DOHH2 (cell line): Measurements from ENCODE around the gene AGBL1.

ENCODE experiments used
- H3F3A ChIP-seq: fragments of 200-600 bp; sonication (generic), shearing (Covaris generic); 2 replicates; pipeline ENCODE4 v1.6.0; 2016; ENCODE audit warnings: antibody characterized with exemption, mild to moderate bottlenecking; ENCODE audit not compliant: control insufficient read depth, insufficient read depth
- H3K27ac ChIP-seq: fragments of 200-600 bp; sonication (generic); 2 replicates; pipeline ENCODE4 v1.5.1; 2014; ENCODE audit warnings: low read depth, mild to moderate bottlenecking, low read length, moderate library complexity
- H3K27me3 ChIP-seq: fragments of 200-600 bp; sonication (generic); 2 replicates; pipeline ENCODE4 v1.6.1; 2014; ENCODE audit warnings: mild to moderate bottlenecking, low read length, mixed read lengths; ENCODE audit not compliant: control insufficient read depth
- H3K36me3 ChIP-seq: fragments of 200-600 bp; sonication (generic); 2 replicates; pipeline ENCODE4 v1.6.1; 2014; ENCODE audit warnings: mild to moderate bottlenecking, low read length, moderate library complexity, mixed read lengths; ENCODE audit not compliant: control insufficient read depth
- H3K4me1 ChIP-seq: fragments of 200-600 bp; sonication (generic); 2 replicates; pipeline ENCODE4 v1.6.1; 2014; ENCODE audit warnings: mild to moderate bottlenecking, low read length, mixed read lengths; ENCODE audit not compliant: control insufficient read depth
- H3K4me2 ChIP-seq: fragments of 200-600 bp; sonication (generic); 2 replicates; pipeline ENCODE4 v1.6.0; 2014; ENCODE audit warnings: mild to moderate bottlenecking, low read length, moderate library complexity
- H3K4me3 ChIP-seq: fragments of 200-600 bp; sonication (generic); 2 replicates; pipeline ENCODE4 v1.5.1; 2014; ENCODE audit warnings: mild to moderate bottlenecking, low read length, mixed read lengths
- H3K79me2 ChIP-seq: fragments of 200-600 bp; sonication (generic); 2 replicates; pipeline ENCODE4 v1.6.1; 2014; ENCODE audit warnings: mild to moderate bottlenecking, low read length, mixed read lengths; ENCODE audit not compliant: control insufficient read depth
- H3K9me2 ChIP-seq: fragments of 200-600 bp; sonication (generic); replicated peaks from 2 replicates; pipeline ENCODE4 v1.6.1; 2014; ENCODE audit warnings: mild to moderate bottlenecking, low read length, mixed read lengths; ENCODE audit not compliant: control insufficient read depth
- H3K9me3 ChIP-seq: fragments of 200-600 bp; sonication (generic); 2 replicates; pipeline ENCODE4 v1.6.1; 2014; ENCODE audit warnings: antibody characterized with exemption, low read length, mixed read lengths; ENCODE audit not compliant: control insufficient read depth, insufficient read depth
- H4K20me1 ChIP-seq: fragments of 200-600 bp; sonication (generic); 2 replicates; pipeline ENCODE4 v1.6.0; 2014; ENCODE audit warnings: low read depth, mild to moderate bottlenecking, antibody characterized with exemption, low read length, moderate library complexity; ENCODE audit not compliant: control insufficient read depth, insufficient read depth
- CTCF ChIP-seq: fragments of 200-600 bp; sonication (generic); IDR thresholded peaks from one replicate; pipeline ENCODE4 v1.5.1; 2014; ENCODE audit warnings: antibody characterized with exemption, mild to moderate bottlenecking, low read depth, low read length; ENCODE audit not compliant: poor library complexity, severe bottlenecking
- EZH2phosphoT487 ChIP-seq: fragments of 200-600 bp; sonication (generic); IDR thresholded peaks from 2 replicates; pipeline ENCODE4 v1.6.1; 2017; ENCODE audit warnings: borderline replicate concordance, mild to moderate bottlenecking, antibody characterized with exemption, low read length, moderate library complexity, mixed read lengths

Gene AGBL1

GRCh38 chr15:86611417-86612040, 531.9 kb downstream of the AGBL1 start:
- no peak overlapping the region for H3K4me2 ChIP-seq
- no peaks in the 10 kb centered on the region for H3F3A ChIP-seq
- H3K27ac ChIP-seq = no peak overlapping the region
- no peaks in the 10 kb centered on the region for H3K9me2 ChIP-seq
- no peaks in the 10 kb centered on the region for H3K79me2 ChIP-seq
- no peaks in the 10 kb centered on the region for H3K36me3 ChIP-seq
- no peak overlapping the region for H3K4me3 ChIP-seq
- H3K27me3 ChIP-seq = no peaks in the 10 kb centered on the region
- no peaks in the 10 kb centered on the region for H3K4me1 ChIP-seq
- no peaks in the 10 kb centered on the region for H3K9me3 ChIP-seq
- no peak for TF ChIP-seq EZH2phosphoT487
- TF ChIP-seq CTCF = no peak
- H4K20me1 ChIP-seq = no peaks in the 10 kb centered on the region

GRCh38 chr15:86615411-86615810, 535.7 kb downstream of the AGBL1 start:
- Histone ChIP-seq H3K9me3 (no peaks in the 10 kb centered on the region), H3K79me2 (no peaks in the 10 kb centered on the region), H3K27ac (no peak overlapping the region), H3K27me3 (no peaks in the 10 kb centered on the region; the same call in 1 of the 2 replicates), H3K4me2 (no peak overlapping the region), H3K36me3 (no peaks in the 10 kb centered on the region), H3K4me3 (no peak overlapping the region), H3K4me1 (no peaks in the 10 kb centered on the region), H4K20me1 (no peaks in the 10 kb centered on the region), H3K9me2 (no peaks in the 10 kb centered on the region), H3F3A (no peaks in the 10 kb centered on the region)
- TF ChIP-seq EZH2phosphoT487 (no peak), CTCF (no peak)

- Histone ChIP-seq H3K27ac (no peak overlapping the region), H3F3A (no peaks in the 10 kb centered on the region), H3K27me3 (no peaks in the 10 kb centered on the region; the same call in 1 of the 2 replicates), H3K79me2 (no peaks in the 10 kb centered on the region), H3K9me2 (no peaks in the 10 kb centered on the region), H3K4me1 (no peaks in the 10 kb centered on the region), H3K9me3 (no peaks in the 10 kb centered on the region), H3K4me3 (no peak overlapping the region), H3K4me2 (no peak overlapping the region), H4K20me1 (no peaks in the 10 kb centered on the region), H3K36me3 (no peaks in the 10 kb centered on the region)
- TF ChIP-seq EZH2phosphoT487 (no peak), CTCF (no peak)
These were observed 536.1 kb downstream of the AGBL1 start for GRCh38 chr15:86615816-86616215.
